ENCODE results near the gene LILRB3.

- TF ChIP-seq CTCF (IDR thresholded peaks at IDR 0.05 in 4 of 5, conservative IDR thresholded peaks at IDR 0.05 in 1 of 5) (no peak), POLR2A (IDR thresholded peaks at IDR 0.05) (no peak)
These were observed 13.6 kb downstream of the LILRB3 start for GRCh38 chr19:54209058-54209810.

Measured in gastrocnemius medialis (tissue), 4 donors.